GOT3 (cell line): Measurements from ENCODE around the gene ZNRF4.
"Not testable (repeated sequence)": the region's sequence is repeated elsewhere in the genome, so short reads cannot be mapped to it uniquely, and the experiment has no call there.

Source experiments
- DNase-seq: peaks from one replicate; lab custom pipeline; 2025; ENCODE audit warnings: mixed read lengths; lab: John Stamatoyannopoulos, UW

Gene ZNRF4, protein sequence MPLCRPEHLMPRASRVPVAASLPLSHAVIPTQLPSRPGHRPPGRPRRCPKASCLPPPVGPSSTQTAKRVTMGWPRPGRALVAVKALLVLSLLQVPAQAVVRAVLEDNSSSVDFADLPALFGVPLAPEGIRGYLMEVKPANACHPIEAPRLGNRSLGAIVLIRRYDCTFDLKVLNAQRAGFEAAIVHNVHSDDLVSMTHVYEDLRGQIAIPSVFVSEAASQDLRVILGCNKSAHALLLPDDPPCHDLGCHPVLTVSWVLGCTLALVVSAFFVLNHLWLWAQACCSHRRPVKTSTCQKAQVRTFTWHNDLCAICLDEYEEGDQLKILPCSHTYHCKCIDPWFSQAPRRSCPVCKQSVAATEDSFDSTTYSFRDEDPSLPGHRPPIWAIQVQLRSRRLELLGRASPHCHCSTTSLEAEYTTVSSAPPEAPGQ

GRCh38 chr19:5455367-5456129, at the start of gene ZNRF4:
TSS of gene ZNRF4 (plus strand) at chr19:5455417. CDS start at chr19:5455492, 75 bp downstream.
- no peak for DNase-seq

- not testable (repeated sequence) for DNase-seq
These were observed 49.0 kb upstream of the ZNRF4 start for GRCh38 chr19:5406198-5406597.

DNA sequence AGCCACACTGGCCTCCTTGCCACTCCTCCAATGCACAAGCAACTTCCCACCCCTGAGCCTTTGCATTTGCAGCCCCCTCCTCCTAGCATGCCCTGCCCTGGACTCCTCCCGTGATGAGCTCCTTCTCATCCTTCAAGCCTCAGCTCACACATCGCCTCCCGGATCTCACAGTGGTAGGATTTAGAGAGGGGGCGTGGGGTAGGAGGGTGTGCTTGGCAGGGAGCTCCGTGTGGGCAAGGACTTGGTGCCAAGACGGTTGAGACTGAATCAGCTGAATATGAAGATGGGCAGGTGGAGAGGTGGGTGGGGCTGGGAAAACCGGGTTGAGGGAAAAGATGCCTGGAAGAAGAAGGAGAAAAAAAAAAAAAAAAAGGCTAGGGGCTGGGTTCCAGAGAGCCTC, 48.4 kb upstream of the ZNRF4 start:
- DNase-seq, result no peak

DNA sequence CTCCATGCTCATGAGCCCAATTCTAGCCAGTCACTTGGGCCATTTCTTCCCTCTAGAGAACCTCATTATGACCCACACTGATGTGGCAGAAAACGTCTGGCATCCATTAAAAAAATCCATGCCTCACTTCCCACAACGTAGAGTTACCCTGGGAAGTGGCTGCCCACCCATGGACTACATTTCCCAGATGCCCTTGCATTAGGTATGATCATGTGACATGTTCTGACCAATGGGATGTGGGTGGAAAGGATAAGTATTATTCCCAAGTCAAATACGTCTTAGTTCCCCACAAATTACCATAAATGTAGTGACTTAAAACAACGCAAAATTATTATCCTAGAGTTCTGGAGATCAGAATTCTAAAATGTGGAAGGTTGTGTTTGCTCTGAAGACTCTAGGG, 47.9 kb upstream of the ZNRF4 start:
- no peak for DNase-seq

DNA sequence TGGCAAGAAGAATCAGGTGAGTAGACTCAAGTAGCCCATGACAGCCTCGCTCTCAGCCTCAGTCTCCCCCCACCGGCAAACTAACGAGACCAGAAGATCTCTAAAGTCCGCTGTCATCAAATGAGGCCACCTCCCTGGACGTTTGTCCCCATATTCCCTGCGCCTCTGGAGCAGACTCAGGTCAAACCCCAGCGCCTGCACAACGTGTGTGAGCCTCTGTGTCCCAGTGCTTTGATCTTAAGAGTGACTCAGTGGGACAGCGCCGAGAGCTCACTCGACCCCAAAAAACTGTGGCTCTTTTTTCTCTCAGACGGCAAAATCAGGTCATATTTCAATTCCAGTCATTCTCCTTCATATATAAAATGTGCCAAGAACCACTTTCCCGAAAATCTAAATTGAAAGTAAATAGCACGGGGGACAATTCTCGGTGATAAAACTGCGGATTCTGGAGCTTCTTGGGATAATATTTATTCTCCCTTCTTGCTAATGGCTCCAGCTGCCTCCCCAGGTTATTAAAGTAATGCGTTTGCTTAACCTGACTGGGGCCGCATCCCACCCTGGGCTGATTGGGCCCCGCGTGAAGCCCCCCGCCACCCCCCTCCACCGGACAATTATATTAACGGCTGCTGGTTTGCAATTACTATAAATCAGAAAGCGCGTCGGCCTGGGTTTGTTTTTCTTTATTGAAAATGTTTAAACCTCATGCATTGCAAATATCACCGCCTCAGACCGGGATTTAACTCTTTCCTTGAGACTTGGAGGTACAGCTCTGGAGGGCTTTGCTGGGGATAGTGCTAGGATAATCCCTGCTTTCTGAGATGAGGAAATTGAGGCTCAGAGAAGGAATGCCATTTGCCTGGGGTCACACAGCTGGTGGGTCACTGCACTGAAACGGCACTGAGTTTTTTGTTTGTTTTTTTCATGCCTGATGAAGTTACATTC, 37.5 kb upstream of the ZNRF4 start:
- DNase-seq, result no peak

DNA sequence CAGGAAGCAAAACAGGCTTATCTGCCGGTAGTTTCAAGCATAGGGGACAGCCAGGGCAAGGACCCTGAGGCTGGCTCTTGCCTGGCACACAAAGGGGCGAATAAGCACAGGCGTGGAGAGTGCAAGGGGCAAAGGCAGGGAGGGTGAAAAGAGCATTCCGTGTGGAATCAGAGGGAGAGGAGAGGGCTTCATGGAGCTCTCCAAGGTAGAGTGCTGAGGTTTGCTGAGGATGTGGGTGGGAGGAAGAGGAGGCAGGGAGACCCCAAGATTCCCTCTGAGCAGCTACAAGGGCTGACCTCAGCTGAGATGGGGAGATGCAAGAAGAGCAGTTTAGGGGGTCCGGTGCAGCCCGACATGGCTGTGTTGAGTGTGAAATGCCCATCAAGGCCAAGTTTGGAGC, 36.5 kb upstream of the ZNRF4 start:
- DNase-seq, result no peak

DNA sequence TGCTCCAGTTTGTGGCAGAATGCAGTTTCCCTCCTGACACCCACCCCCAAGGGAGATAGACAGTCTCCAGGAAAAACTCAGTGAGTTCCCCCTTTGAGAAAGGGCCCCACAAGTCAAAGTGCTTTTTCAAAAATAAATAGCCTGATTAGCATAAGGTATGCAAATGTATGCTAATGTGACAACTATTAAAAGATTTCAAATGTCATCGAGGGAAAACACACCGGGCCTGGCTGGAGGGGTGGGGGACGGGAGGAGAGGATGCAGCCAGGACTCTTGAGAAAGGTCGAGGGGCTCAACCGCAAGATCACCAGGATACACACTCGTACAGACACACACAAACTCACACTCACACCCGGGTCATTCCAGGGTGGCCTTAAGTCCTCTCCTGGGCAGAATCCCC, 34.3 kb upstream of the ZNRF4 start:
- no peak for DNase-seq

DNA sequence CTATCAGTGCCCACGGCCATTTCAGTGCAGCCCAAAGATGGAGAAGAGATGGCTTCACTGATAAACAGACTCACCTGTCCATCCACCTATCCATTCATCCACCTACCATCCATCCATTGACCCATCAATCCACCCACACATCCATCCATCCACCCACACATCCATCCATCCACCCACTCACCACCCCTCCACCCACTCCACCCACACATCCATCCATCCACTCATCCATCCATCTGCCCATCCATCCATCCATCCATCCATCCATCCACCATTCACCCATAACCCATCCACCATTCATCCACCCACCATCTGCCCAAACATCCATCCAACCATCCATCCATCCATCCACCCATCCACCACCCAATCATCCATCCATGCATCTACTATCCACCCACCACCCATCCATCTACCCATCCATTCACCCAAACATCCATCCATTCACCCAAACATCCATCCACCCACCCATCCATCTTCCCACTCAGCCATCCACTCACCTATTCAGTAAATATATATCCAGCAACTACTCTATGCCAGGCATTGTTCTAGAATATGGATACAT, 31.6 kb upstream of the ZNRF4 start:
- no peak for DNase-seq

GRCh38 chr19:5424192-5424973, 30.8 kb upstream of the ZNRF4 start:
- no peak for DNase-seq

DNA sequence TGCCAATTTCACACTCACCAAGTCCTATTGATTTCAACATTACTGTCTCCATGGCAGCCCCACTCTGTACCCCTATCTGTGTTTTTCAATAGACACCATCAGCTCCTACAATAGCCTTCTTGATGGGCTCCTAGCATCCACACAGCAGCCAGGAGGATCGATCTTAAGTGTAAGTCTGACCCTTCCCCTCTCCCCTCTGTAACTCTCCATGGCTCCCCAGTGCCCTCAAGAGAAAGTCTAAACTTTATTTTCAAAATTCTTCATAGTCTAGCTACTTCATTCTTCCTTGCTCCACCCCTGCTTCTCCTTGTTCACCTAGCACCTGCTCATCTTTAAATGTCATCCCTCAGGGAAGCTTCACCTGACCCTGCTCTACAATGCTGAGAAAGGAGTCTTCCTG, 30.0 kb upstream of the ZNRF4 start:
- no peak for DNase-seq

DNA sequence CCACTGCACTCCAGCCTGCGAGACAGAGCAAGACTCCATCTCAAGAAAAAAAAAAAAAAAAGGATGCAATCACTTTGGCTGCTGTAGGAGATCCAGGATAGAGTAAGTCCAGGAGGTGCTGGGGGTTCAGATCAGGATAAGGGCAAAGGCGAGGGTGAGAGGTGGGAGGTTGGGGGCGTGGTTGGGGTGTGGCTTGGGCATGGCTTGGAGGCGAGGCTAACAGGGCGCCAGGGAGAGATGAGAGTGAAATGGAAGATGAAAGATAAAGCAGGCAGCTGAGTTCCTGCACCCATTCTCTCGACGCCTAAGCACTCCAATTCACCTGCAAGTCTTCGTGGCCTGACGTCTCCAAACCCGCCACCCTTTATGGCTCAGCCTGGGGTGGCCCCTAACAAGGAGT, 25.0 kb upstream of the ZNRF4 start:
- DNase-seq, result no peak

GRCh38 chr19:5432687-5433086, 22.5 kb upstream of the ZNRF4 start:
- no peak for DNase-seq

- no peak for DNase-seq
These were observed 20.8 kb upstream of the ZNRF4 start for GRCh38 chr19:5434351-5434917.

DNA sequence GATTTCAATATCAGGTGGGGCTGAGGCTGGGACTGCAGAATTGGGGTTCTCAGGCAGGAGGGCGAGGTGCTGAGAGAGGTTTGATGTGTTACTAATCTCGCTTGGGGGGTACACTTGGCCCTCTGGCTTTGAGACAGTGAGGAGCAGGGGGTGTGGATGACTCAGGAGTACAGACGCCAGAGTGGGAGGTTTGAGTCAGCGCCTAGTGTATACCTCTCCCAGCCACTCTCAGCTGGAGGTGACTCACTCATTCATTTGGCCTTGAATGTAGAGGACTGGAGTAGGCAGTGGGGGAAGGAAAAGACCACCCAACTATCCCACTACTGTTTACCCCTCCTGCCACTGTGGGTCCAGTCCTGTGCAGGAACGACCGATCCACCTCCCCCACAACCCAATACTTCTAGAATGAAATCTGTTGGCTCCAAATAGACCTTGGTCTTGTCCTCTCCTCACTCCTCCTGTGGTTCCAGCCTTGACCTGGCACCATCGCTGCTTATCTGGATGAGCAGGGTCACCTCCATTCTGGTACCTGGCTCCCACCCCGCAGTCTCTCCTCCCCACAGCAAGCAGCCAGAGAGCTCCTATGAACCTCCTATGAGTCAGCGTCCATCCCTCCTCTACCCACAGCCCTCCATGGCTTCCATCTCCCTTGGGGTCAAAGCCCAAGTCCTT, 20.1 kb upstream of the ZNRF4 start:
- no peak for DNase-seq

DNA sequence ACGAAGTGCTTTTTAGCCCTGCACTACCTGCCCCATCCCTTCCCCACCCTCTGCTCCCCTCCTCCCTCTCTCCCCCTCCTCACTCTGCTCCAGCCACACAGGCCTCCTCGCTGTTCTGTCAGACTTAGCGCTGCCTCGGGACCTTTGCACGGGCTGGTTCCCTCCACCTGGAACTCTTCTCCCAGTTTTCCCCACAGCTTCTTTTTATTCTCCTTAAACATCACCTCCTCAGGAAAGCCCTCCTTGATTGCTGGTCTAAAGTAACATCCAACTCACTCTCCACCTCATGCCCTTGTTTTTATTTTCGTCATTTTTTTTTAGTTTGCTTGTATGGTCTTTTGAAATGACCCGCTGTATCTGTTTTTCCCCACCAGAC, 19.6 kb upstream of the ZNRF4 start:
- DNase-seq, result no peak

- DNase-seq, result no peak
These were observed 18.9 kb upstream of the ZNRF4 start for GRCh38 chr19:5436106-5436947.

DNA sequence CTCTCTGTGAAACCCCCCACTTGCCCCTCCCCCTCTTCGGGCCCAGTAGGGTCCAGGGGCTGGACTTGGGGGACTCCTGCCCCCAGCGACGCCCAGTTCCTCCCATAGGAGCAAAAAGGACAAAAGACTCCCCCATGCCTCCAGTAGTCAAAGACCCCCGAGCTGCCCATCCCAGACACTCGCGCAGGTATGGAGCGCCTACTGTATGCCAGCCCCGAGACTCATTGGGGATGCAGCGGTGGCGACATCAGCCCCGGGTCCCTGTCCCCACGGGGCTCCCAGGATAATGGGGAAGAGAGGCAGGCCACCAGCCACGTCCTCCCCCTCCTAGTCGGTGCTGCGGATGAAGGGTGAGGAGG, 18.3 kb upstream of the ZNRF4 start:
- DNase-seq, result no peak

GRCh38 chr19:5438756-5439155, 16.5 kb upstream of the ZNRF4 start:
- DNase-seq, result not testable (repeated sequence)

- DNase-seq, result no peak
These were observed 15.8 kb upstream of the ZNRF4 start for GRCh38 chr19:5439452-5439851.
